Activated T-cell treated with anti-CD3 and anti-CD28 coated beads for 4 hours (primary cell): ENCODE data around the gene SPRED3.
"Not testable (repeated sequence)": the region's sequence is repeated elsewhere in the genome, so short reads cannot be mapped to it uniquely, and the experiment has no call there.

Experiments used
- DNase-seq: peaks from one replicate; pipeline ENCODE4 v3.0.0-alpha.2; 2020

SPRED3 gene

GRCh38 chr19:38422438-38422837, 33.9 kb downstream of the SPRED3 start:
- no peak for DNase-seq

DNA sequence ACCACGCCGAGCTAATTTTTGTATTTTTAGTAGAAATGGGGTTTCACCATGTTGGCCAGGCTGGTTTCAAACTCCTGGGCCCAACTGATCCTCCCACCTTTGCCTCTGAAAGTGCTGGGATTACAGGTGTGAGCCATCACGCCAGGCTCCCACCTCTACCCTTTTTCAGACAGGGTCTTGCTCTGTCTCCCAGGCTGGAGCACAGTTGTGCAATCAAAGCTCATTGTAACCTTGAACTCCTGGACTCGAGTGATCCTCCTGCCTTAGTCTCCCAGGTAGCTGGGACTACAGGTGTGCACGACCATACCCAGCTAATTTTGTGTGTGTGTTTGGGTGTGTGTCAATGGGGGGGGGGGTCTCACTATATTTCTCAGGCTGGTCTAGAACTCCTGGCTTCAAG, 35.8 kb downstream of the SPRED3 start:
- DNase-seq, result no peak

DNA sequence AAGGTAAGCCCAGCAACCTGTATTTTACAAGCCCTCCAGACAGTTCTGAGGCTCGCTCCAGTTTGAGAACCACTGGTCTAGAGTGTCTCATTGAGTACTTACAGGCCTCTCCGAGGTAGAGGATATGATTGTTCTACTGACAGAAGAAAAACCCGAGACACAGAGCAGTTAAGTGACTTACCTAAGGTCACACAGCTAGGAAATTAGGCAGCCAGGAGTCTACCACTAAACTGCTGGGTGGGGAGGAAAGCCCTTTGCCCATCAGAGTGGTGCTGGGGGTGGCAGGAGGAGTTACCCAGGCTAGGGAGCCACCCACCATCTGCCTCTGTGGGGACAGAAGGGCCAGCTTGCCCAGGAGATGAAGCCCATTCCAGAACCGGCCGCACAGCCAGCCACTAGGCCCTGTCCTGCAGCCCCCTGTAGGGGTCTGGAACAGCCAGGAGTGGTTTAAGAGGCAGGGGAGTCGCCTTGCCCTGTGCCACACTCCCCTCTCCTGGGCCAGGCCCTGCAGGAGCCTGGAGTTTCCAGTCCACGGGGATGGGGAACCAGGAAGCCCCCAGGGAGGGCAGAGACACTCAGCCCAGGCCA, 36.8 kb downstream of the SPRED3 start:
- no peak for DNase-seq

- DNase-seq, result no peak
Observed at GRCh38 chr19:38425810-38426466, 37.4 kb downstream of the SPRED3 start, which contains the start of gene RASGRP4. RASGRP4 (minus strand) TSS chr19:38426219; CDS start chr19:38426091, 128 bp downstream.

DNA sequence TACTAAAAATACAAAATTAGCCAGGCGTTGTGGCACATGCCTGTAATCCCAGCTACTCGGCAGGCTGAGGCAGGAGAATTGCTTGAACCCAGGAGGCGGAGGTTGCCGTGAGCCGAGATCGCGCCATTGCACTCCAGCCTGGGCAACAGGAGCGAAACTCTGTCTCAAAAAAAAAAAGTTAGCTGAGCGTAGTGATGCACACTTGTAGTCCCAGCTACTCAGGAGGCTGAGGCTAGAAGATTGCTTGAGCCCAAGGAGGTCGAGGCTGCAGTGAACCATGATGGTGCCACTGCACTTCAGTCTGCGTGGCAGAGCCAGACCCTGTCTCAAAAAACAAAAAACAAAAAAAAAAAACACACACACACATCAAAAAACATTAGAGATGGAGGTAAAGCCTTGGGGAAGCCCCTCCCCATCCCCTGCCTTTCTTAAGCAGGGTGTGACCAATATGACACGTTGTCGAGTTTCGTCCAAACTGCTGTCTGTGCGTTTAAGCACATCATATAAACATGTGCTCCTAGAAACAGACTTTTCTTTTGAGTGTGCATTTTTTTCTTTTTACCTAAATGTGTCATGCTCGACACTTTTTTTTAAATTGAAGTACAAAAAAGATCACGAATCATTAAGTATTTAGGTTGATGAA, 38.7 kb downstream of the SPRED3 start:
- not testable (repeated sequence) for DNase-seq

- DNase-seq, result no peak
Observed at GRCh38 chr19:38429055-38429810, 40.7 kb downstream of the SPRED3 start.

- DNase-seq, result no peak
Observed at GRCh38 chr19:38429811-38430156, 41.3 kb downstream of the SPRED3 start.

DNA sequence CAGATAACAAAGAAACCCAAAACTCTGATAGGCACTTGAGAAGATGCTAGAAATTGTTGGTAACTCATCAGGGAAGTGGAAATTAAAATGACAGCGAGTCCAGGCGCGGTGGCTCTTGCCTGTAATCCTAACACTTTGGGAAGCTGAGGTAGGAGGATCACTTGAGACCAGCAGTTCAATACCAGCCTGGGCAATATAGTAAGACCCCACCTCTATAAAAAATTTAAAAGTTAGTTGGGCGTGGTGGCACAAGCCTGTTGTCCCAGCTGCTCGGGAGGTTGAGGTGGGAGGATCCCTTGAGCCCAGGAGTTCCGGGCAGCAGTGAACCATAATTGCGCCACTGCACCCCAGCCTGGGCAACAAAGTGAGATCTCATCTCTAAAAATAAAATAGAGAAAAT, 42.4 kb downstream of the SPRED3 start:
- DNase-seq, result no peak

GRCh38 chr19:38433268-38433733, 44.8 kb downstream of the SPRED3 start, which contains the start of gene RYR1:
RYR1 (plus strand) TSS chr19:38433691; CDS start chr19:38433830, 139 bp downstream.
- no peak for DNase-seq

GRCh38 chr19:38434549-38435051, 46.1 kb downstream of the SPRED3 start:
- no peak for DNase-seq

DNA sequence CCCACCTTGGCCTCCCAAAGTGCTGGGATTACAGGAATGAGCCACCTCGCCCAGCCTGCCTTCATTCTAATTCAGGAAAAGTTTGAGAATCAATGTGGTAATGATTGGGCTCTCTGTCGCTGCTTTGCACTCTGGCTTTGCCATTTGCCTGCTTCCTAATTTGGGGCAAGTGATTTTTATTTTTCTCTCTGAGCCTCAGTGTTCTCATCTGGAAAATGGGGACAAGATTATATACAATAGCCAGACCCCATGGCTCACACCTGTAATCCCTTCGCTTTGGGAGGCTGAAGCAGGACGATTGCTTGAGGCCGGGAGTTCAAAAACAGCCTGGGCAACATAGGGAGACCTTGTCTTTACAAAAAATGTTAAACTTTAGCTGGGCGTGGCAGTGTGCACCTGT, 48.8 kb downstream of the SPRED3 start:
- no peak for DNase-seq

DNA sequence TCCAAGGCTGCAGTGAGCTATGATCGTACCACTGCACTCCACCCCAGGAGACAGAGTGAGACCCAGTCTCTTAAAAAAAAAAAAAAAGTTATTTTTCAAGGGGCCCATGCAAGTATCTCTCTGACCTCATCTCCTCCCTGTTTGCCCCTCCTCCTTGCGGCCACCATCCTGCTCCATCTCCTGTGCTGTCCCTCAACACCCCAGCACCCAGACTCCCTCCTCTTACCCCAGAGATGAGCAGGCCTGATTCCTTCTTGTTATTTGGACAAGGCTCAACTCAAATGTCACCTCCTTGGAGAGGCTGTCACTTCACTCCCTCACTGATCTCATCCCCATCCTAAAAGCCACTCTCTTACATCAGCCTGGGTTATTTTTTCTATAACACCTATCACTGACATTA, 49.4 kb downstream of the SPRED3 start:
- no peak for DNase-seq

DNA sequence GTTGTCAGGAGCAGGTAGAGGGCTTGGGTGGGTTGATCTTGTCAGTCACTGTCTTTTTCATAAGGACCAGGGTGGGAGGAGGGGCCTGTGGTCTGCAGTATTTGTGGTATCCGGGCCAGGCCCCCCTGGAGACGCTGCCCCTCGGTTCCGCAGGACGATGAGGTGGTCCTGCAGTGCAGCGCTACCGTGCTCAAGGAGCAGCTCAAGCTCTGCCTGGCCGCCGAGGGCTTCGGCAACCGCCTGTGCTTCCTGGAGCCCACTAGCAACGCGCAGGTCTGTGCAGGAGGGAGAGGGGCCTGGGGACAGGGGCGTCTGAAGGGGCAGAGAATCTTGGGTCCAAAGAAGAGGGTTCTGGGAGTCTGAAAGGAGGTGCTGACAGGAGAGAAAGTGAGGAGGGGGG, 52.1 kb downstream of the SPRED3 start:
- no peak for DNase-seq

DNA sequence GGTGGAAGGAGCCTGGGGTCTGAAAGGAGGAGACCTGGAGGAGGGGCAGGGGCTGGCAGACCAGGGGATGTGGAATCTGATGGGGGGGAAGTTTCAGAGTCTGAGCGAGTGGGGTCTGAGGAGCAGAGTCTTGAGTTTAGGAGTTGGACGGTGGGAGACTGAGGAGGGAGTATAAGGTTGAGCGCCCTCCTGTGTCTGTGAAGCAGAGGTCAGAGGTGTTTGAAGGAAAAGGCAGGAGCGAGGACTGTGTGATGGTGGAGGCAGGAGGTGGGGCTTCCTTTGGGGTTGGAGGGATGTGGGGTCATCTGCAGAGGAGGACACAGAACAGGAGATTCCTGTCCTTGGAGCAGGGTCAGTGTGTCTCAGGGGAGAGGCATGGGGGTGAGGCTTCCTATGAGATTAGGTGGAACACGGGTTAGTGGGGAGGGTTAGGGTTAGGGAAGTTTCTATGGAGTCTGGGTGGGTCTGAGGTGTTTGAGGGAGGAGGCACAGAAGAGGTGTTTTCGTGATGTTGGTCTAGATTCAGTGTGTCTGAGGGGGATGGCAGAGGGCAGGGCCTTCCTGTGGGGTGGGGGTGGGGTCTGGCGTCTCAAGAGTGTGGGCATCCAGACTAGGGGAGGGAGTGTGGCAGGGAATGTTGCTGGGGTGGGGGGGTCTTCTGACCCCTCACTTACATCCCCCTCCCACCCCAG, 53.3 kb downstream of the SPRED3 start:
- no peak for DNase-seq

GRCh38 chr19:38442736-38443135, 54.2 kb downstream of the SPRED3 start:
- no peak for DNase-seq

GRCh38 chr19:38443458-38443999, 55.0 kb downstream of the SPRED3 start:
- no peak for DNase-seq

DNA sequence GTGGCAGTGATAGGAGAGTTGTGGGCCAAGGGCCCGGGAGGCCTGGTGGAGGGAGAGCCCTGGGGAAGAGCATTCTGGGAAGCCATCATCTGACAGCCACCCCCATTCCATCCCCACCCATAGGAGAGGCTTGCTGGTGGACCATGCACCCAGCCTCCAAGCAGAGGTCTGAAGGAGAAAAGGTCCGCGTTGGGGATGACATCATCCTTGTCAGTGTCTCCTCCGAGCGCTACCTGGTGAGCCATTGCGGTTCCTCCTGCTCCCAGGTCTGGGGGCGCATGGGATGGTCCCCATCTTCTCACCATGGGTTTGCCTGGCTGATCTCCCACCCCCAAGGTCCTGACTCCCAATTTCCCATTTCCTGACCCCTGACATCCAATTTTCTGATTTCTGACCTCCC, 55.5 kb downstream of the SPRED3 start:
- DNase-seq, result no peak

GRCh38 chr19:38445362-38445761, 56.9 kb downstream of the SPRED3 start:
- no peak for DNase-seq

- DNase-seq, result no peak
Observed at GRCh38 chr19:38448225-38448624, 59.7 kb downstream of the SPRED3 start.
